T-cell (primary cell): ENCODE results near the gene NARS2. TPM values are rescaled to one million over a fixed set of nuclear protein-coding genes. Genes with fewer than 3 reads are reported as not detected.
"Not testable (repeated sequence)": the region's sequence is repeated elsewhere in the genome, so short reads cannot be mapped to it uniquely, and the experiment has no call there.

Experiments used
- ATAC-seq, 4 experiments: fragments of 200-7000 bp in 3 of 4; fragments of 150-1000 bp in 1 of 4; cut with Tn5 transposase; replicated peaks in 1 of 4; 1 replicate in 3 of 4; 2 replicates in 1 of 4; pipeline ENCODE4 v1.10.0; 2021; ENCODE audit warnings: moderate library complexity in 3 of 4, mild to moderate bottlenecking in 2 of 4, moderate number of reproducible peaks in 1 of 4
- CTCF ChIA-PET, 2 donors: fragments of 300-600 bp; sonication (Branson Sonifier 250); formaldehyde crosslinking; loops; one replicate each; lab custom pipeline; 2022; ENCODE audit warnings: antibody characterized with exemption in 2 of 2; lab: Charles Lee
- POLR2A ChIA-PET, 2 donors: fragments of 300-600 bp; sonication (Branson Sonifier 250); formaldehyde crosslinking; loops; one replicate each; lab custom pipeline; 2022; ENCODE audit warnings: antibody characterized with exemption in 2 of 2; lab: Charles Lee
- DNase-seq, 35 experiments: peaks; one replicate each; pipeline versions ENCODE4 v3.0.0 to v3.0.0-alpha.2; 2013 to 2023
- H3K27ac ChIP-seq: one replicate; pipeline ENCODE4 v1.5.1; 2013; ENCODE audit warnings: low read length
- H3K27me3 ChIP-seq, 2 experiments: replicated peaks in 1 of 2; 1 replicate in 1 of 2; 2 replicates in 1 of 2; pipeline versions ENCODE4 v1.6.1 to v1.7.0; 2013; ENCODE audit warnings: low read length in 1 of 2, mixed read lengths in 1 of 2; ENCODE audit not compliant: control insufficient read depth in 2 of 2, insufficient read depth in 2 of 2; ENCODE audit errors: extremely low read depth in 1 of 2
- H3K36me3 ChIP-seq, 2 donors: 1 replicate in 1 of 2; 2 replicates in 1 of 2; pipeline versions ENCODE4 v1.6.1 to v1.7.0; 2013; ENCODE audit warnings: low read length in 1 of 2; ENCODE audit not compliant: control insufficient read depth in 2 of 2, insufficient read depth in 1 of 2; ENCODE audit errors: extremely low read depth in 1 of 2
- H3K4me1 ChIP-seq, 2 experiments: 1 replicate in 1 of 2; 2 replicates in 1 of 2; pipeline versions ENCODE4 v1.6.1 to v1.7.0; 2013; ENCODE audit warnings: low read length in 2 of 2, mixed read lengths in 1 of 2; ENCODE audit not compliant: insufficient read depth in 2 of 2, control insufficient read depth in 1 of 2; ENCODE audit errors: extremely low read depth in 1 of 2
- H3K4me3 ChIP-seq, 2 donors: 1 replicate in 1 of 2; 2 replicates in 1 of 2; pipeline versions ENCODE4 v1.5.1 to v1.7.0; 2013; ENCODE audit warnings: mild to moderate bottlenecking in 2 of 2, low read length in 1 of 2, moderate library complexity in 1 of 2; ENCODE audit not compliant: control insufficient read depth in 1 of 2; ENCODE audit errors: extremely low read depth in 1 of 2
- H3K9me3 ChIP-seq: 2 replicates; pipeline ENCODE4 v1.7.0; 2013
- H3K27ac Mint-ChIP-seq, 2 donors: one replicate each; pipeline ENCODE4 v1.8.0; 2020 to 2021; ENCODE audit warnings: mild to moderate bottlenecking in 2 of 2, mixed read lengths in 2 of 2
- H3K27me3 Mint-ChIP-seq, 2 donors: one replicate each; pipeline ENCODE4 v1.8.0; 2021 to 2022; ENCODE audit warnings: mixed read lengths in 2 of 2
- H3K36me3 Mint-ChIP-seq: one replicate; pipeline ENCODE4 v1.8.0; 2021; ENCODE audit warnings: mixed read lengths
- H3K4me1 Mint-ChIP-seq, 3 donors: one replicate each; pipeline ENCODE4 v1.8.0; 2020 to 2022; ENCODE audit warnings: mixed read lengths in 3 of 3, mild to moderate bottlenecking in 1 of 3
- H3K4me3 Mint-ChIP-seq, 3 donors: one replicate each; pipeline ENCODE4 v1.8.0; 2020 to 2022; ENCODE audit warnings: mild to moderate bottlenecking in 3 of 3, mixed read lengths in 3 of 3, moderate library complexity in 3 of 3
- H3K9me3 Mint-ChIP-seq, 3 donors: one replicate each; pipeline ENCODE4 v1.8.0; 2020 to 2022; ENCODE audit warnings: mixed read lengths in 3 of 3
- WGBS: methylation state at CpG from one replicate; pipeline ENCODE4 v1.1.5; 2013; ENCODE audit warnings: missing lambda C conversion rate; ENCODE audit not compliant: insufficient coverage; 5-methylcytosine and 5-hydroxymethylcytosine counted together
- total RNA-seq, 35 experiments: library from RNA in 6 of 35; stranded (reverse) in 6 of 35; fragments of 120-200 nt in 1 of 35; gene quantifications; one replicate each; pipeline versions ENCODE4 v1.2.1 to v1.2.4 and lab custom pipeline; 2013 to 2026

Gene NARS2
- total RNA-seq, 5 donors from 2014 or later (not counting 1 experiment from before 2014, with no cell fraction given) = 12.1 to 17.6 (median 13.3) TPM

GRCh38 chr11:78514922-78515502, 59.7 kb downstream of the NARS2 start:
- Mint-ChIP-seq H3K9me3 (peaks cover 4 to 8% (median 7%) of the 10 kb centered on the region in 3 donors), H3K4me3 (no peak overlapping the region), H3K27me3 (no peaks in the 10 kb centered on the region), H3K36me3 (peaks cover 59% of the 10 kb centered on the region), H3K27ac (no peak overlapping the region), H3K4me1 (peaks cover 0 to 4% (median 2%) of the 10 kb centered on the region in 3 donors)
- POLR2A ChIA-PET = no interaction called here
- 72% methylated on average over 4 of the region's 4 CpGs for WGBS
- CTCF ChIA-PET = interaction anchor here in 1 of 2 donors (0.6 kb wide), 1 partner anchor 66 kb away, joined by 6 read pairs; no protein-coding TSS in a partner anchor
- DNase-seq (no peak), ATAC-seq (no peak)
- H3K36me3 ChIP-seq = no peaks in the 10 kb centered on the region
- H3K4me3 ChIP-seq = no peak overlapping the region
- no peaks in the 10 kb centered on the region for H3K27me3 ChIP-seq
- no peaks in the 10 kb centered on the region for H3K4me1 ChIP-seq
- no peaks in the 10 kb centered on the region for H3K9me3 ChIP-seq
- no peak overlapping the region for H3K27ac ChIP-seq

GRCh38 chr11:78513085-78513484, 61.6 kb downstream of the NARS2 start:
- H3K27me3 ChIP-seq, H3K4me1 ChIP-seq, H3K27me3 Mint-ChIP-seq, POLR2A ChIA-PET, H3K36me3 ChIP-seq, H3K27ac Mint-ChIP-seq, ATAC-seq, H3K9me3 ChIP-seq, DNase-seq, H3K4me1 Mint-ChIP-seq, H3K4me3 Mint-ChIP-seq, H3K4me3 ChIP-seq, CTCF ChIA-PET, H3K27ac ChIP-seq, H3K9me3 Mint-ChIP-seq: not testable (repeated sequence)
- H3K36me3 Mint-ChIP-seq = peaks cover 63% of the 10 kb centered on the region
- WGBS = 94% methylated on average over 3 of the region's 5 CpGs

- Histone ChIP-seq H3K4me1 (no peaks in the 10 kb centered on the region), H3K4me3 (no peak overlapping the region), H3K27ac (no peak overlapping the region), H3K36me3 (no peaks in the 10 kb centered on the region), H3K27me3 (no peaks in the 10 kb centered on the region), H3K9me3 (no peaks in the 10 kb centered on the region)
- DNase-seq (no peak), ATAC-seq (no peak)
- H3K4me1 Mint-ChIP-seq = peaks cover 5 to 18% (median 9%) of the 10 kb centered on the region in 3 donors
- WGBS = no CpG with 5 or more reads among the region's 4 CpGs
- no peak overlapping the region for H3K27ac Mint-ChIP-seq
- ChIA-PET POLR2A (no interaction called here), CTCF (no interaction called here)
- no peaks in the 10 kb centered on the region for H3K27me3 Mint-ChIP-seq
- no peak overlapping the region for H3K4me3 Mint-ChIP-seq
- peaks cover 5 to 9% (median 8%) of the 10 kb centered on the region in 3 donors for H3K9me3 Mint-ChIP-seq
- peaks cover 48% of the 10 kb centered on the region for H3K36me3 Mint-ChIP-seq
Measured at GRCh38 chr11:78510597-78510996, 64.1 kb downstream of the NARS2 start.

- Histone ChIP-seq H3K4me1 (no peaks in the 10 kb centered on the region), H3K27ac (no peak overlapping the region), H3K9me3 (no peaks in the 10 kb centered on the region), H3K27me3 (no peaks in the 10 kb centered on the region), H3K4me3 (no peak overlapping the region), H3K36me3 (no peaks in the 10 kb centered on the region)
- Mint-ChIP-seq H3K27ac (no peak overlapping the region), H3K9me3 (peaks cover 5 to 9% (median 8%) of the 10 kb centered on the region in 3 donors), H3K4me3 (no peak overlapping the region), H3K27me3 (no peaks in the 10 kb centered on the region), H3K4me1 (peaks cover 8 to 23% (median 13%) of the 10 kb centered on the region in 3 donors), H3K36me3 (peaks cover 43% of the 10 kb centered on the region)
- DNase-seq (no peak), ATAC-seq (no peak)
- POLR2A ChIA-PET = no interaction called here
- CTCF ChIA-PET = interaction anchor here in 1 of 2 donors (0.7 kb wide), 1 partner anchor 128 kb away, joined by 6 read pairs; no protein-coding TSS in a partner anchor
- WGBS = no CpG with 5 or more reads among the region's 1 CpG
Measured at GRCh38 chr11:78510025-78510596, 64.6 kb downstream of the NARS2 start.

GRCh38 chr11:78504708-78505107, 70.0 kb downstream of the NARS2 start:
- no peaks in the 10 kb centered on the region for H3K27me3 Mint-ChIP-seq
- Histone ChIP-seq H3K27me3 (no peaks in the 10 kb centered on the region), H3K4me3 (no peak overlapping the region), H3K9me3 (no peaks in the 10 kb centered on the region), H3K27ac (no peak overlapping the region), H3K36me3 (no peaks in the 10 kb centered on the region), H3K4me1 (peaks cover 0 to 5% of the 10 kb centered on the region in 2 experiments)
- CTCF ChIA-PET = interaction anchor here in 1 of 2 donors (0.8 kb wide), 1 partner anchor 70 kb away, joined by 3 read pairs; no protein-coding TSS in a partner anchor
- peaks cover 9 to 40% (median 20%) of the 10 kb centered on the region in 3 donors for H3K4me1 Mint-ChIP-seq
- WGBS = 100% methylated on average over 1 of the region's 4 CpGs
- H3K36me3 Mint-ChIP-seq = peaks cover 15% of the 10 kb centered on the region
- no peak overlapping the region for H3K4me3 Mint-ChIP-seq
- ATAC-seq (no peak), DNase-seq (no peak)
- POLR2A ChIA-PET = no interaction called here
- H3K27ac Mint-ChIP-seq = no peak overlapping the region
- H3K9me3 Mint-ChIP-seq = no peaks in the 10 kb centered on the region

- Mint-ChIP-seq H3K27ac (no peak overlapping the region), H3K4me3 (no peak overlapping the region), H3K36me3 (peaks cover 12% of the 10 kb centered on the region), H3K4me1 (peaks cover 9 to 40% (median 20%) of the 10 kb centered on the region in 3 donors), H3K27me3 (no peaks in the 10 kb centered on the region), H3K9me3 (no peaks in the 10 kb centered on the region)
- H3K27ac ChIP-seq = no peak overlapping the region
- DNase-seq = no peak
- H3K36me3 ChIP-seq = no peaks in the 10 kb centered on the region
- peaks cover 0 to 5% of the 10 kb centered on the region in 2 experiments for H3K4me1 ChIP-seq
- no peak overlapping the region for H3K4me3 ChIP-seq
- ChIA-PET POLR2A (no interaction called here), CTCF (no interaction called here)
- ATAC-seq = no peak
- no peaks in the 10 kb centered on the region for H3K27me3 ChIP-seq
- no peaks in the 10 kb centered on the region for H3K9me3 ChIP-seq
- WGBS = no CpG with 5 or more reads among the region's 2 CpGs
Measured at GRCh38 chr11:78504181-78504580, 70.5 kb downstream of the NARS2 start.
